Mesenchymal stem cell (in vitro differentiated cells and primary cell): ENCODE measurements around the gene TBX2.

Experiments
- DNase-seq: peaks from one replicate; pipeline ENCODE4 v3.0.0-alpha.2; 2013
- H2AFZ ChIP-seq: one replicate; pipeline ENCODE4 v1.6.1; 2013; ENCODE audit warnings: low read depth, mild to moderate bottlenecking, control low read depth, inconsistent platforms, low read length, moderate library complexity
- H2AK5ac ChIP-seq: 2 replicates; pipeline ENCODE4 v1.6.1; 2013; ENCODE audit warnings: low read length, moderate library complexity, mild to moderate bottlenecking, inconsistent platforms; ENCODE audit not compliant: severe bottlenecking
- H2BK120ac ChIP-seq: one replicate; pipeline ENCODE4 v1.6.1; 2013; ENCODE audit warnings: low read depth, mild to moderate bottlenecking, inconsistent platforms, low read length, moderate library complexity
- H2BK12ac ChIP-seq, 2 experiments: one replicate each; pipeline ENCODE4 v1.6.1; 2013; ENCODE audit warnings: inconsistent platforms in 2 of 2, low read length in 2 of 2, mild to moderate bottlenecking in 2 of 2, moderate library complexity in 2 of 2, control low read depth in 1 of 2
- H2BK15ac ChIP-seq: one replicate; pipeline ENCODE4 v1.6.1; 2013; ENCODE audit warnings: mild to moderate bottlenecking, low read depth, inconsistent platforms; ENCODE audit not compliant: poor library complexity, severe bottlenecking
- H2BK5ac ChIP-seq: 2 replicates; pipeline ENCODE4 v1.6.1; 2013; ENCODE audit warnings: low read depth, mild to moderate bottlenecking, low read length, control low read depth, inconsistent platforms; ENCODE audit not compliant: poor library complexity, severe bottlenecking
- H3K14ac ChIP-seq, 2 experiments: one replicate each; pipeline ENCODE4 v1.6.1; 2013; ENCODE audit warnings: inconsistent platforms in 2 of 2, low read length in 2 of 2, control low read depth in 1 of 2, mild to moderate bottlenecking in 1 of 2, moderate library complexity in 1 of 2
- H3K18ac ChIP-seq, 2 experiments: one replicate each; pipeline ENCODE4 v1.6.1; 2013; ENCODE audit warnings: inconsistent platforms in 2 of 2, low read length in 2 of 2, control low read depth in 1 of 2, low read depth in 1 of 2, mild to moderate bottlenecking in 1 of 2
- H3K23ac ChIP-seq, 2 experiments: one replicate each; pipeline ENCODE4 v1.6.1; 2013; ENCODE audit warnings: inconsistent platforms in 2 of 2, low read length in 2 of 2, mild to moderate bottlenecking in 2 of 2, moderate library complexity in 2 of 2, control low read depth in 1 of 2
- H3K27ac ChIP-seq: 2 replicates; pipeline ENCODE4 v1.5.1; 2013; ENCODE audit warnings: mild to moderate bottlenecking, moderate library complexity, low read length, control low read depth, inconsistent platforms; ENCODE audit not compliant: poor library complexity, severe bottlenecking
- H3K27me3 ChIP-seq, 2 experiments: 2 replicates each; pipeline versions ENCODE4 v1.6.1 to v1.7.0; 2013; ENCODE audit warnings: low read length in 2 of 2, mild to moderate bottlenecking in 2 of 2, moderate library complexity in 2 of 2, control low read depth in 1 of 2, inconsistent platforms in 1 of 2; ENCODE audit not compliant: control insufficient read depth in 1 of 2, insufficient read depth in 1 of 2
- H3K36me3 ChIP-seq, 2 experiments: 2 replicates each; pipeline versions ENCODE4 v1.6.1 to v1.7.0; 2013; ENCODE audit warnings: low read length in 2 of 2, control low read depth in 1 of 2, inconsistent platforms in 1 of 2, low read depth in 1 of 2, mild to moderate bottlenecking in 1 of 2; ENCODE audit not compliant: insufficient read depth in 2 of 2, control insufficient read depth in 1 of 2
- H3K4ac ChIP-seq, 2 experiments: one replicate each; pipeline ENCODE4 v1.6.1; 2013; ENCODE audit warnings: inconsistent platforms in 2 of 2, low read length in 2 of 2, mild to moderate bottlenecking in 2 of 2, moderate library complexity in 2 of 2, control low read depth in 1 of 2, low read depth in 1 of 2
- H3K4me1 ChIP-seq: 2 replicates; pipeline ENCODE4 v1.6.1; 2013; ENCODE audit warnings: low read depth, low read length, control low read depth; ENCODE audit not compliant: control insufficient read depth, insufficient read depth
- H3K4me2 ChIP-seq: 2 replicates; pipeline ENCODE4 v1.6.1; 2013; ENCODE audit warnings: low read length, mild to moderate bottlenecking, inconsistent platforms; ENCODE audit not compliant: poor library complexity, severe bottlenecking
- H3K4me3 ChIP-seq, 2 experiments: 2 replicates each; pipeline versions ENCODE4 v1.5.1 to v1.7.0; 2013; ENCODE audit warnings: low read length in 2 of 2, mild to moderate bottlenecking in 2 of 2, control low read depth in 1 of 2, low read depth in 1 of 2; ENCODE audit not compliant: insufficient read depth in 1 of 2
- H3K79me1 ChIP-seq: replicated peaks from 2 replicates; pipeline ENCODE4 v1.6.1; 2013; ENCODE audit warnings: mild to moderate bottlenecking, control low read depth, low read length, inconsistent platforms; ENCODE audit not compliant: poor library complexity, severe bottlenecking
- H3K9ac ChIP-seq: 2 replicates; pipeline ENCODE4 v1.7.0; 2013; ENCODE audit warnings: mild to moderate bottlenecking, low read length, moderate library complexity
- H3K9me3 ChIP-seq: 2 replicates; pipeline ENCODE4 v1.7.0; 2013; ENCODE audit warnings: mild to moderate bottlenecking, low read length; ENCODE audit not compliant: control insufficient read depth
- H4K8ac ChIP-seq: one replicate; pipeline ENCODE4 v1.6.1; 2013; ENCODE audit warnings: inconsistent platforms, mild to moderate bottlenecking, low read length, moderate library complexity
- H4K91ac ChIP-seq: one replicate; pipeline ENCODE4 v1.6.1; 2013; ENCODE audit warnings: mild to moderate bottlenecking, low read length, inconsistent platforms
- WGBS: methylation state at CpG from one replicate; pipeline ENCODE4 v1.1.7; 2013; ENCODE audit warnings: mixed read lengths; 5-methylcytosine and 5-hydroxymethylcytosine counted together

TBX2 gene

DNA sequence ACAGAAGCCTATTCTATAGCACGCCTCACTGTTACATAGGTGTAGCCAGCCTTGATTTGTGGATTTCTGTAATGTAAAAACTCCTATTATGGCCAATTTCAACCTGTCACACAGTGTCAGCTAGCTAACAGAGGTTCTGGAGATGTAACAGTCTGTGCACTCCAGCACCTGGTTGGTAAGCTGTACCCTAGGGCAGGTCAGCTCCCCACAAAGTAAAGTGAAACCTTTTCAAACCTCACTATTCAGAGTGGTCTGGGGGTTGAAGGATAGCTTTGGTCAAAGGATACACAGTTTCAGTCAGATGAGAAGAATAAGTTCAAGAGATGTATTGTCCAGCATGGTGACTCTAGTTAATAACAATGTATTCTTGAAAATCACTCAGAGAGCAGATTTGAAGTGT lies 28.5 kb upstream of the TBX2 start:
- no peak overlapping the region for H3K18ac ChIP-seq
- no peak overlapping the region for H3K4me3 ChIP-seq
- no peak overlapping the region for H3K23ac ChIP-seq
- H2BK15ac ChIP-seq, result no peak overlapping the region
- no peaks in the 10 kb centered on the region for H3K79me1 ChIP-seq
- H3K9ac ChIP-seq, result no peak overlapping the region
- no peaks in the 10 kb centered on the region for H3K27me3 ChIP-seq
- H3K9me3 ChIP-seq, result no peaks in the 10 kb centered on the region
- no peak overlapping the region for H4K8ac ChIP-seq
- no peak for DNase-seq
- no peak overlapping the region for H2BK120ac ChIP-seq
- no peak overlapping the region for H2BK12ac ChIP-seq
- H3K14ac ChIP-seq, result no peak overlapping the region
- peaks cover 4% of the 10 kb centered on the region for H3K4me1 ChIP-seq
- no peak overlapping the region for H2BK5ac ChIP-seq
- H3K36me3 ChIP-seq, result peaks cover 0 to 3% of the 10 kb centered on the region in 2 experiments
- H4K91ac ChIP-seq, result no peak overlapping the region
- H2AFZ ChIP-seq, result no peak overlapping the region
- no peak overlapping the region for H3K4ac ChIP-seq
- H2AK5ac ChIP-seq, result no peak overlapping the region
- no peak overlapping the region for H3K27ac ChIP-seq
- H3K4me2 ChIP-seq, result no peak overlapping the region
- WGBS, result 100% methylated on average over 1 of the region's 1 CpG

DNA sequence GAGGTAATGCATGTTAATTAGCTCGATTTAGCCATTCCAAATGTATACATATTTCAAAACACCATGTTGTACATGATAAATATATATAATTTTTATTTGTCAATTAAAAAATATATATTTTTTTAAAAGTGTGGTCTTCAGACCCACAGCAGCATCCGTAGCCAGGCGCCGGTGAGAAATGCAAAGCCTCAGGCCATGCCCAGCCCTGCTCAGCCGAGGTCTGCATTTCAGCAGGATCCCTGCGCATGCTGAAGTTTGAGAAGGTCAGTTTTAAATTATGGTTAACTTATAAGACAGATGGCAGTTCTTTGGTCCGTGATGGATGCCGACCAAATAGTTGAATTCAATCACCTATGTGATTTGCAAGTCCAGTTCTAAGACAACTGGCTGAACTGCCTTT lies 28.0 kb upstream of the TBX2 start:
- 97% methylated on average over 7 of the region's 8 CpGs for WGBS
- no peaks in the 10 kb centered on the region for H3K9me3 ChIP-seq
- no peak overlapping the region for H2BK120ac ChIP-seq
- no peak overlapping the region for H3K4ac ChIP-seq
- no peak overlapping the region for H2BK15ac ChIP-seq
- H3K4me1 ChIP-seq, result peaks cover 4% of the 10 kb centered on the region
- H3K27ac ChIP-seq, result no peak overlapping the region
- H3K18ac ChIP-seq, result no peak overlapping the region
- H3K23ac ChIP-seq, result no peak overlapping the region
- no peak overlapping the region for H4K91ac ChIP-seq
- DNase-seq, result no peak
- H2AFZ ChIP-seq, result no peak overlapping the region
- no peak overlapping the region for H3K4me2 ChIP-seq
- no peak overlapping the region for H3K9ac ChIP-seq
- no peak overlapping the region for H3K14ac ChIP-seq
- no peak overlapping the region for H4K8ac ChIP-seq
- no peaks in the 10 kb centered on the region for H3K79me1 ChIP-seq
- no peak overlapping the region for H3K4me3 ChIP-seq
- H3K27me3 ChIP-seq, result no peaks in the 10 kb centered on the region
- no peak overlapping the region for H2AK5ac ChIP-seq
- H2BK5ac ChIP-seq, result no peak overlapping the region
- H3K36me3 ChIP-seq, result peaks cover 0 to 3% of the 10 kb centered on the region in 2 experiments
- H2BK12ac ChIP-seq, result no peak overlapping the region

DNA sequence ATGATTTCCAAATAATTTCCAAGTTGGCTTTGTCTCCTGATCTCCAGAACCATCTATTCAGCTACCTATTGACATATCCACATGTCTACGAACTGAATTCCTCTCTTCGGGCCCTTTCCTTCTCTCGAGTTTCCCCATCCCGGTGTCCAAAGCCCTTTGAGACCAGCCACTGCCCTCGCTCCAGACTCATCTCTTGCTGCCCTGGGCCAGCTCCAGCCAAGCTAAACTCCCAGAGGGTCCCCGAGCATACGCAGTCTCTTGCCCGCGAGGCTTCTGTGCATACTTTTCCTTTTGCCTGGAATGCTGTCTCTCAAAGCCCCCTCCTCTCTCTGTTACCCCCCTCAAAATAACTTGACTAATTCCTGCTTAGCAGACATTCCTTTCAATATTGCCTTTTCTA lies 27.2 kb upstream of the TBX2 start:
- no peaks in the 10 kb centered on the region for H3K9me3 ChIP-seq
- H2AK5ac ChIP-seq, result no peak overlapping the region
- peaks cover 2% of the 10 kb centered on the region for H3K4me1 ChIP-seq
- DNase-seq, result no peak
- WGBS, result 95% methylated on average over 9 of the region's 9 CpGs
- H3K4ac ChIP-seq, result no peak overlapping the region
- no peak overlapping the region for H2AFZ ChIP-seq
- no peak overlapping the region for H4K91ac ChIP-seq
- H2BK12ac ChIP-seq, result no peak overlapping the region
- H3K9ac ChIP-seq, result no peak overlapping the region
- no peaks in the 10 kb centered on the region for H3K79me1 ChIP-seq
- H2BK120ac ChIP-seq, result no peak overlapping the region
- H3K4me2 ChIP-seq, result no peak overlapping the region
- no peaks in the 10 kb centered on the region for H3K27me3 ChIP-seq
- no peak overlapping the region for H3K14ac ChIP-seq
- H2BK5ac ChIP-seq, result no peak overlapping the region
- peaks cover 0 to 6% of the 10 kb centered on the region in 2 experiments for H3K36me3 ChIP-seq
- no peak overlapping the region for H2BK15ac ChIP-seq
- H4K8ac ChIP-seq, result no peak overlapping the region
- H3K23ac ChIP-seq, result no peak overlapping the region
- H3K27ac ChIP-seq, result no peak overlapping the region
- H3K18ac ChIP-seq, result no peak overlapping the region
- H3K4me3 ChIP-seq, result no peak overlapping the region

DNA sequence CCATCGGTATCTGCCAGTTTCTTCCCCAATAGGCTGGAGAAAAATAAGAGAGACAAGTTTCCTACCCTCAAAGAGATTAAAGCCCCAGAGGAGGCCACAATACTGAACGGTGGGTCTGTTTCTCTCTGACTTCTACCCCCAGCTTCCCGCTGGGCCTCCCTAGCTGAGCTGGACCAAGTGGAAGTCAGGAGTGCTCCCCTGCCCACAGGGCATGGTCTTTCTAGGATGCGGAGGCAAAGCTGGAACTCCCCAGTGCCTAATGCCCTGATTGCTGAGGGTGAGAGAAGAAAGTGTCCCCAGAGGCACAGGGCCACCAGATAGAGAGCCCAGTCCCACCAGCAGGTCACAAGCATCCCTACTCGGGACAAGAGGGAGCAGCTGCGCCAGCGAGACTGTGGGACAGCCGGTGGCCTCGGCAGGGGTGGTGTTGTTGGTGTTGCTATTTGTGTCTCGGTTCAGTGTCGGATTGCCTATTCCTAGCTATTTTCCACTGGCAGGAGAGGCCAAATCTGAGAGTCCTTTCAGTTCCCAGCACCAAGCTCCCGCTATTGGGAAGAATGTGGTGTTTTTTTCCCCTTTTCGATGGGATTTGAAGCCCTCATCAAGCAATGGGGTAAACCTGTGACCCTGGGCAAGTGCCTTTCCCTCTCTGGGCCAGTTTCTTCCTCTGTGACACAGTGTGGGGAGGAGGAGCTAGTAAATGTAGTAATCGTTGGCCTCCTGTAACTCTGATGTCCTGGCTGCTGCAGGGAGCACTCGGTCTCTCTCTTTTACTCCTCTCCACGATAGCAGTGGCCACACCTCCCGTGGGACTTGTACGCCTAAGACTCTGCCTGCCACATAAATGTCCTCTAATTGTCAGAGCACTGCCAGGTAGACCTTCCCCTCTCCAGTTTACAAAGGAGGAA lies 22.5 kb upstream of the TBX2 start:
- Histone ChIP-seq H3K79me1 (no peaks in the 10 kb centered on the region), H2BK120ac (no peak overlapping the region), H3K4ac (no peak overlapping the region), H4K91ac (peak overlapping the region; percentile 11), H3K36me3 (peaks cover 0 to 3% of the 10 kb centered on the region in 2 experiments), H3K27me3 (no peaks in the 10 kb centered on the region), H3K9me3 (no peaks in the 10 kb centered on the region), H3K4me2 (no peak overlapping the region), H2AK5ac (no peak overlapping the region), H2BK12ac (no peak overlapping the region), H3K4me3 (no peak overlapping the region), H4K8ac (peak overlapping the region; percentile 3), H3K14ac (no peak overlapping the region), H3K27ac (no peak overlapping the region), H2BK15ac (no peak overlapping the region), H2AFZ (no peak overlapping the region), H3K9ac (no peak overlapping the region), H3K18ac (no peak overlapping the region), H3K23ac (no peak overlapping the region), H3K4me1 (peaks cover 19% of the 10 kb centered on the region), H2BK5ac (no peak overlapping the region)
- DNase-seq, result no peak
- 91% methylated on average over 16 of the region's 18 CpGs for WGBS
